ENCODE results near the gene GPHA2.

DNA sequence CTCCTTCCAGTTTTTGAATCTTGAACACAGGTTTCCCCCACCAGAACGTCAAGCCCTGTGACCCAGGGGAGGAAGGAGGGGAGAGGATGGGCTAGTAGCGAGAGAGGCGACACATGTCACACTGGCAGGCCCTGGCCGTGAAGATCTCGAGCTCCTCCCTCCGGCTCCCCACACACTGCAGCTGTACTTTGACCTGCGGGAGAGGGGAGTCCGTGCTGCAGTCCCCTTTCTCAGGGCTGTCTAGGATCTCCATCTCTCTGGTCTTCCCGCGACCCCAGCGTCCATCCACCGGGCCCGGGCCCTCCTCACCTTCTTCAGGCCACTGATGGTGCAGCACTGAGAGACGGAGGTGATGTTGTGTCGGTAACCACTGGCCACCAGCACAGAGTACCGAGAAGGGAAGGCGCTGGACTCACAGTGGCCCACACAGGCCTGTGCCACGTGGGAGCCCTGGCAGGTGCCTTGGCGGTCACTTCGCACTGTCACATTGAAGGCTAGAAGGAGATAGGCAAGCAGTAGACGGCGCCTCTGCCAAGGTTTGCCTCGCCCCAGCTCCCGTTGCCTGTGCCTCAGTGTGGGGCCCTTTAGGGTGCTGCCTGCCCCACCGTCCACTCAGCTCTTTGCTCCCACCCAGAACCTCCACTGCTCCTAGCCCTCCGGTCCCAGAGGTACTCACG, 873 bp downstream of the GPHA2 start:
- TF ChIP-seq EZH2 (IDR thresholded peaks at IDR 0.05): no peak
- no peak for TF ChIP-seq POLR2AphosphoS5 (IDR thresholded peaks at IDR 0.05; ENCODE audit: borderline replicate concordance, low read depth, low read length)
